ENCODE measurements around the gene LENG8. TPM values are rescaled to one million over a fixed set of nuclear protein-coding genes. Genes with fewer than 3 reads are reported as not detected.
"Not testable (repeated sequence)": the region's sequence is repeated elsewhere in the genome, so short reads cannot be mapped to it uniquely, and the experiment has no call there.

Gene LENG8
- total RNA-seq, 1 donor from 2014 or later, result 69.1 TPM

- intact Hi-C loops (cut with micrococcal nuclease), result no loop called here
- ATAC-seq, result peak; percentile 53
- DNase-seq, result peak; percentile 68
Measured at GRCh38 chr19:54470991-54471782, 22.2 kb downstream of the LENG8 start.

DNA sequence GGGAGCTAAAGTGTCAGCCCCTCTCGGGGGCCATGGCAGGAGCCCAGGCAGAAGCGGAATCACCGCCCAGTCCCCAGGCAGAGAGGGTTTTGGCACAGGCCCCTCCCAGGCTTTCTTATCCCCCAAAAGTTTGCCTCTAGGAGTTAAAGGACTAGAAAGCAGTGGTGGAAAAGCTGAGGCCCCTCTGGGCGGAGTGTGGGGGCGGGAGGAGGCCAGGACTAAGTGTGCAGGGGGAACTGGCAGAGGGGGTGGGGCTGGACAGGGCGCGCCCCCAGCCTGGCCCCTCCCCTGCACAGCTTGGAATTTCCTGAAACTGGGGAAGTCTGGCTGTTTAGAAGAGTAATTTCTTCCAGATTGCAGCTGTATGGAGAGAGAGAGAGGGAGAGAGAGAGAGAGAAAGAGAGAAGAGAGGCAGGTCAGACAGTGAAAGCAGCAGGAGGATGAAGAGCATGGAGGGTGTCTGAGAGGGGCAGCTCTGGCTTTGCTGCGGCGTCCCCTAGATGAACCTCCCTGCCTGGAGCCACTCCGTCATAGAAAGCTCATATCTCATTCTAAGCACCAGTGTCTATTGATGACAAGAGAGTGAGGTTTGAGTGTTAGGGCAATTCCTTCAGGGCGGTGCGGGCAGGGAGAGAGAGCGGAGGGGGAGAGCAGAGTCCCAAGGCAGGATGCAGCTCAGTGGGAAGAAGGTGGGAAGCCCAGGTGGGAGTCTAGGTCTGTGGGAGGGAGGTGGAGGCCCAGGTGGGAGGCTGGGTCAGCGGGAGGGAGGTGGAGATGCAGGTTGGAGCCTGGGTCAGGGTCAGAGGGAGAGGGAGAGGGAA is 24.3 kb downstream of the LENG8 start, which contains the start of gene CDC42EP5:
Gene CDC42EP5 (minus strand): TSS at position 226 of the 821 bp plus-strand sequence. CDS start 7,749 bp downstream, outside the sequence.
- ATAC-seq, result peak; percentile 94
- DNase-seq, result peak; percentile 83
- intact Hi-C loops (cut with micrococcal nuclease), result no loop called here

DNA sequence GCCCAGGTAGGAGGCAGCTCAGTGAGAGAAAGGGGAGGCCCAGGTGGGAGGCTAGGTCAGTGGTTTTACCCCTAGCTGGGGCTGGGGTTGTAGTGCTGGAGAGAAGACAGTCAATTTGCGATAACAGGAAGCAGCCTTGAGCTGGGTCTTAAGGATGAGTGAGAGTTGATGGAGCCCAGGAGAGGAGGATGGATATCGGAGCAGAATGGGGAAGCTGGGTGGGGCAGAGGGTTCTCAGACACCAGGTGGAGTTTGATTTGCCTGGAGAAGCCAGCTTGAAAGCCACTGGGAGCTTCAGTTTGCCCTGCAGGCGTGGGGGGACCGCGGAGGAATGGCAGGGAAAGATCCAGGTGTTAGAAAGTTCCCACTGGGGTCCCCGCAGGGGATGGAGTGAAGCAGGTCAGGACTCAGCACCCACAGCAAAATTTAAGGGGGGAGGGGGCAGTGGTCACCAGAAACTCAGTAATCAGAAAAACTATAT is 24.9 kb downstream of the LENG8 start:
- ATAC-seq, result no peak

DNA sequence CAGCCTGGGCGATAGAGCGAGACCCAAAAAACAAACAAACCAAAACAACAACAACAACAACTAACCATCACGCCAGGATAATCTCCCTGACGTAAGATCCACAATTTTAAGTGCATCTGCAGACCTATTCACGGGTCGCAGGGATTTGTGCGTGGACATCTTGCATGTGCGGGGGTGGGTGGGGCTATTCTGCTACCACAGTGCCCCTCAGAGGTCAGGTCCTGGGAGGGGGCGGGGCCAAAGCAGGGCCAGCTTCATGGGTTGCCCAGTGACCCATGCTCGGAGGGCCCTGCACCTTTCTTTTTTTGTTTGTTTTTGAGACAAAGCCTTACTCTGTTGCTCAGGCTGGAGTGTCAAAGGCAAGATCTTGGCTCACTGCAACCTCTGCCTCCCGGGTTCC is 26.7 kb downstream of the LENG8 start:
- intact Hi-C loops (cut with micrococcal nuclease), result no loop called here

More for the DNA sequence above, 24.9 kb downstream of the LENG8 start:
- intact Hi-C loops (cut with micrococcal nuclease), result no loop called here
- no peak for DNase-seq

DNA sequence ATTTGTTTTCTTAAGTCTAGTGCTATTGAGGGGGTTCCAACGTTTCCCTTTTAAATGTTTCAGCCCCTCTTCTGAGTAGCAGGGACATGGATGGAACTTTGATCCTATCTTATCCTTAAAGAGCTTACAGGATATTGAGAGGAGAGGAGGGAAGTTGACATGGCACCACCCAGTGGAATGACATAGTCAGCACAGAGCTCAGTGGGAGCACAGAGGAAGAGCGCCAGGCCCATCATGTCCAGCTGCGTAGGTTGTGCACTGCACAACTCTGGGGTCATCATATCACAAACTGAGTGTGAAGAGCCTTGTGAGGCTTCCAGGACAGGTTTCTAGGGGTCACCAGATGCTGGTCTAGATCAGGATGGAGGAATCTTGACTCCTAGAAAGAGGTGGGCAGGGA is 28.7 kb downstream of the LENG8 start:
- intact Hi-C loops (cut with micrococcal nuclease), result no loop called here
- ATAC-seq, result no peak
- no peak for DNase-seq

More for the DNA sequence above, 26.7 kb downstream of the LENG8 start:
- DNase-seq (no peak), ATAC-seq (no peak)

DNA sequence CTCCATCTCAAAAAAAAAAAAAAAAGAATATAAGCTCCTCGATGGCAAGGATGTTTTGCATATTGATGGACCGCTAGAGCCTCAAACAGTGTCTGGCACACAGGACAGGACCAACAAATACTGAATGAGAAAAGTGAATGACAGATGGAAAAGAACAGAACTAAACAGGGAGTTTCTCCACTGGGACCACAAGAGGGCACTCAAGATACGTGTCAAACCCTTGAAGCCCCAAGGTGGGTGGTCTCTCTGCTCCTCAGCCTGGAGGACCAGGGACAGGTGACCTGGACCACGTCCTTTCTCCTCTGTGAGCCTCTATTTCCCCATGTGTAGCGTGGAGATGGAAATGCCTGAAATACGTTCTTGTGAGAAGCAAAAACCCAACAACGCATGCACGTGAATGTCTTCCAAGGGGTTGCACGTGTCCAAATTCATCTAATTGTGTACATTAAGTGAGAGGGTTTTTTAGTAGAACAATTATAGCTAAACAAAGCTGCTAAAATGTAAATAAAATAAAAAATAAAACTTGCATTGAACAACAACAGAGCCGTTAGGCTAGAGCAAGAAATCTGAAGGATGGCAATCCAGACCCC is 29.8 kb downstream of the LENG8 start:
- ATAC-seq (no peak), DNase-seq (no peak)
- intact Hi-C loops (cut with micrococcal nuclease), result no loop called here

DNA sequence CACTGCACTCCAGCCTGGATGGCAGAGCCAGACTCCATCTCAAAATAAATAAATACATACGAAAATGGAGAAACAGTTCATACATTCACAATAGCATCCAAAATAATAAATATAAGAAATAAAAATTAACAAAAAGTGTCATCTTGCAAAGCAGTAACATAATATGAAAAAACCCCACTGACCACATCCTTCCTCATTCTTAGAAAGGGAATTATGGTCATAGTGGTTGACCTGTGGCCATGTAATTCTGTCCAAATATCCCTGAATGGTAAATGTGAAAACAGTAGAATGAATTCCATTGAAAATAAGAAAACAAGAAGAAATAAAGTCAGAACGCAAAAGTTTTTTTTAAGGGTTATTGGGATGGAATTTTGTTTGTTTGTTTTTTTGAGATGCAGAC is 31.1 kb downstream of the LENG8 start:
- ATAC-seq (no peak), DNase-seq (no peak)
- intact Hi-C loops (cut with micrococcal nuclease), result no loop called here

GRCh38 chr19:54481326-54481930 is 32.4 kb downstream of the LENG8 start:
- intact Hi-C loops (cut with micrococcal nuclease), result no loop called here
- DNase-seq (no peak), ATAC-seq (peak; percentile 43)

GRCh38 chr19:54482889-54483288 is 33.9 kb downstream of the LENG8 start:
- ATAC-seq (no peak), DNase-seq (no peak)
- intact Hi-C loops (cut with micrococcal nuclease), result no loop called here

DNA sequence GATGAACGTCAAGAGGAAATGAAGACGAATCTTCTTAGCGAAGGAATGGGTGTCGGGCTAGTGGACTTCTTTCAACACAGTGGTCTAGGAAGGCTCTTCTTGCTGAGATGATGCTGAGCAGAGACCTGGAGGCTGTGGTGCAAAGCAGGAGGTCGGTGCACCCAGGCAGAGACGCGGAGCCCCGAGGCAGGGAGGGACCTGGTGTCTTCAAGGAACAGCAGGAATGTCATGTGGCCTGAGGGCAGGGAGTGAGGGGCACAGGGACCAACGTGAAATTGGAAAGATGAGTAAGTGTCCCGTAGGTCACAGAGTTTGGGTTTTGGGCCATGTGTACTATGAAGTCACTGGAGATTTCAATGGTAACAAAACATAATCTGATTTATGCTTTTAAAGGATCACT is 35.5 kb downstream of the LENG8 start:
- intact Hi-C loops (cut with micrococcal nuclease), result no loop called here
- DNase-seq (no peak), ATAC-seq (no peak)

- intact Hi-C loops (cut with micrococcal nuclease), result no loop called here
- DNase-seq, result no peak
- no peak for ATAC-seq
Measured at GRCh38 chr19:54485851-54486250, 36.9 kb downstream of the LENG8 start.

DNA sequence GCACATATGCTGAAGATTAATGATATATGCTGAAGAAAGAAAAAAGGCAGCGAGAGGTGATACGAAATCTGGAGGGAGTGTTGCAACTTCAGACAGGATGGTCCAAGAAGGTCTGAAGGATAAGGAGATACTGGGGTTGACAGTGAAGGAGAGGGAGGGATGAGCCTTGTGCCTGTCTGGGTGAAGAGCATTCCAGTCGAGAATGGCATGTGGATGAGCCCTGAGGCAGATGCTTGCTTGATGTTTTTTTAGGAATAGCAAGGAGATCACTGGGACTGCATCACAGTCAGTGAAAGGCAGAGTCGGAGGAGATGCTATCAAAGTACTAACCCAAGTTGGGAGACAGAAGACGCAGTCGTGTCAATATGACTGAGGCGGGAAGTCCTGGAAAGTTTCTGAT is 40.3 kb downstream of the LENG8 start:
- intact Hi-C loops (cut with micrococcal nuclease), result no loop called here
- DNase-seq (no peak), ATAC-seq (no peak)

- no peak for DNase-seq
- intact Hi-C loops (cut with micrococcal nuclease), result no loop called here
- ATAC-seq, result no peak
Measured at GRCh38 chr19:54489766-54490165, 40.8 kb downstream of the LENG8 start.

GRCh38 chr19:54492568-54492967 is 43.6 kb downstream of the LENG8 start:
- DNase-seq, result no peak
- ATAC-seq, result no peak

DNA sequence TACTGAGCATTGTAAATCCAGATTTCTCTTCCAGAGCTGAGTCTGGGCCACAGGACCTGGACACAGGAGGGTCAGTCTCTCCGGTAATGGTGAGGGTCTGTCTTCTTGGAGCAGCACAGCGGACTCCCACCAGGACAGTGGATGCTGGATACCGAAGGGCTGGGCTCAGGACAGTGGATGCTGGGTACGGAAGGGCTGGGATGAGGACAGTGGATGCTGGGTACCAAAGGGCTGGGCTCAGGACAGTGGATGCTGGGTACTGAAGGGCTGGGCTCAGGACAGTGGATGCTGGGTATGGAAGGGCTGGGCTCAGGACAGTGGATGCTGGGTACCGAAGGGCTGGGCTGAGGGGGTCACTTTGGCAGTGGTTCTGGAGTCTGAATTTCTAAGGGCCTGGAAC is 44.1 kb downstream of the LENG8 start:
- DNase-seq; intact Hi-C loops (cut with micrococcal nuclease); ATAC-seq: not testable (repeated sequence)

More at GRCh38 chr19:54492568-54492967, 43.6 kb downstream of the LENG8 start:
- intact Hi-C loops (cut with micrococcal nuclease), result no loop called here

- DNase-seq (no peak), ATAC-seq (no peak)
Measured at GRCh38 chr19:54493967-54494585, 45.1 kb downstream of the LENG8 start.

GRCh38 chr19:54495284-54495683 is 46.3 kb downstream of the LENG8 start:
- intact Hi-C loops (cut with micrococcal nuclease); ATAC-seq; DNase-seq: not testable (repeated sequence)

More at GRCh38 chr19:54493967-54494585, 45.1 kb downstream of the LENG8 start:
- intact Hi-C loops (cut with micrococcal nuclease), result no loop called here

- DNase-seq; ATAC-seq; intact Hi-C loops (cut with micrococcal nuclease): not testable (repeated sequence)
Measured at GRCh38 chr19:54497747-54498450, 48.9 kb downstream of the LENG8 start.
